MM.1S (cell line): Measurements from ENCODE around the gene CCT5.
A peak's percentile ranks its signal among the peaks of the same experiment; 100 is the strongest.

Experiments
- DNase-seq: peaks from one replicate; pipeline ENCODE4 v3.0.0-alpha.2; 2015
- H2AFZ ChIP-seq: fragments of 300-600 bp; sonication (generic); 2 replicates; pipeline ENCODE4 v1.6.0; 2016; ENCODE audit warnings: antibody characterized with exemption, low read length
- H3F3A ChIP-seq: fragments of 300-600 bp; sonication (generic); 2 replicates; pipeline ENCODE4 v1.6.1; 2016; ENCODE audit warnings: mild to moderate bottlenecking, antibody characterized with exemption, low read length, moderate library complexity, mixed read lengths; ENCODE audit not compliant: insufficient read depth
- H3K27ac ChIP-seq: fragments of 300-600 bp; sonication (generic); 2 replicates; pipeline ENCODE4 v1.5.1; 2016; ENCODE audit warnings: mild to moderate bottlenecking, low read length
- H3K27me3 ChIP-seq: fragments of 300-600 bp; sonication (generic); replicated peaks from 2 replicates; pipeline ENCODE4 v1.6.0; 2016; ENCODE audit warnings: low read length; ENCODE audit not compliant: insufficient read depth
- H3K36me3 ChIP-seq: fragments of 300-600 bp; sonication (generic); replicated peaks from 2 replicates; pipeline ENCODE4 v1.6.1; 2016; ENCODE audit warnings: mild to moderate bottlenecking, low read length, mixed read lengths; ENCODE audit not compliant: insufficient read depth
- H3K4me1 ChIP-seq: fragments of 300-600 bp; sonication (generic); 2 replicates; pipeline ENCODE4 v1.6.1; 2016; ENCODE audit warnings: low read length, mixed read lengths
- H3K4me2 ChIP-seq: fragments of 300-600 bp; sonication (generic); 2 replicates; pipeline ENCODE4 v1.6.0; 2016; ENCODE audit warnings: low read depth, low read length
- H3K4me3 ChIP-seq: fragments of 300-600 bp; sonication (generic); 2 replicates; pipeline ENCODE4 v1.5.1; 2016; ENCODE audit warnings: low read length, mixed read lengths
- H3K79me2 ChIP-seq: fragments of 300-600 bp; sonication (generic); 2 replicates; pipeline ENCODE4 v1.6.1; 2016; ENCODE audit warnings: mixed run types, low read length, mixed read lengths
- H3K9ac ChIP-seq: fragments of 300-600 bp; sonication (generic); 2 replicates; pipeline ENCODE4 v1.6.1; 2016; ENCODE audit warnings: low read length, mixed read lengths
- H3K9me2 ChIP-seq: fragments of 300-600 bp; sonication (generic); replicated peaks from 2 replicates; pipeline ENCODE4 v1.6.1; 2016; ENCODE audit warnings: mild to moderate bottlenecking, low read length, mixed read lengths; ENCODE audit not compliant: insufficient read depth
- H3K9me3 ChIP-seq: fragments of 300-600 bp; sonication (generic); replicated peaks from 2 replicates; pipeline ENCODE4 v1.6.1; 2016; ENCODE audit warnings: mild to moderate bottlenecking, low read length, mixed read lengths; ENCODE audit not compliant: insufficient read depth
- H4K20me1 ChIP-seq: fragments of 300-600 bp; sonication (generic); 2 replicates; pipeline ENCODE4 v1.6.1; 2016; ENCODE audit warnings: mild to moderate bottlenecking, low read length, moderate library complexity, mixed read lengths; ENCODE audit not compliant: insufficient read depth
- EZH2 ChIP-seq: fragments of 300-600 bp; sonication (generic); optimal IDR thresholded peaks from 2 replicates; pipeline ENCODE3; 2017; ENCODE audit warnings: low read depth, mild to moderate bottlenecking, antibody characterized with exemption, low read length, mixed read lengths
- EZH2phosphoT487 ChIP-seq: fragments of 300-600 bp; sonication (generic); IDR thresholded peaks from 2 replicates; pipeline ENCODE4 v1.6.1; 2018; ENCODE audit warnings: antibody characterized with exemption, low read length
- TF ChIP-seq, protein P1 (sequence below): fragments of 300-600 bp; sonication (generic); IDR thresholded peaks from 2 replicates; pipeline ENCODE4 v1.5.1; 2016; ENCODE audit warnings: antibody characterized with exemption, low read length, mixed read lengths

The CCT5 gene

DNA sequence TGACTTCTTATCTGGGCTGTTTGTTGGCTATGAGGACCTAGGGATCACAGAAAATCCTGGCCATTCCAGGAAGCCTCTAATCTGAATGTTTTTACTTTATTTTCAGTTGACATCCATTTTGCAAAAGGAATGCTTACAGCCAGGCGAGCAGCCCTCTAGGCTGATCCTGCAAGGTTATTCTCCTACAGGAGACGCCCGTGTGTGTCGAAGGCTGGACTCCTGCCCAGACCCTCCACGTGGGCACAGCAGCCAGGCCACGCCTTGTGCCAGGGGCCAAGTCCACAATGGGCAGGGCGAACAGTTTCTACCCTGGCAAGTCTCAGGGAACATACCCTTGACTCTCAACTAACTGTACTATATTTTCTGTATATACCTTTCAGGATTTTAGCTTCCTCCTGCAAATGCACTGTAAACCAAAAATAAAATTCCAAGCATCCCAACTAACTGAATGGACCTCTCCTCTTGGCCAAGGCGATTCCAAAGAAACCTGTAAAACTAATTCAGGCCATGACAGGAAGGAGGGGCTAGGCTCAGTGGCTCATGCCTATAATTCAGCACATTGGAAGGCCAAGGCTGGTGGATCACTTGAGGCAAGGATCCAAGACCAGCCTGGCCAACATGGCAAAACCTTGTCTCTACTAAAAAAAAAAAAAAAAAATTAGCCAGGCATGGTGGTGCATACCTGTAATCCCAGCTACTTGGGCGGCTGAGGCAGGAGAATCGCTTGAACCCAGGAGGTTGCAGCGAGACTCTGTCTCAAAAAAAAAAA is 51.9 kb downstream of the CCT5 start:
- no peak overlapping the region for H2AFZ ChIP-seq
- H3K79me2 ChIP-seq: 0 out of 2 replicates have a peak, but pooled peaks cover 4% of the 10 kb centered on the region
- no peak overlapping the region for H3K9ac ChIP-seq
- H3F3A ChIP-seq: no peaks in the 10 kb centered on the region
- H4K20me1 ChIP-seq: no peaks in the 10 kb centered on the region
- H3K4me1 ChIP-seq: no peaks in the 10 kb centered on the region
- no peaks in the 10 kb centered on the region for H3K36me3 ChIP-seq
- no peak overlapping the region for H3K4me2 ChIP-seq
- H3K9me2 ChIP-seq: no peaks in the 10 kb centered on the region
- no peak overlapping the region for H3K4me3 ChIP-seq
- no peak overlapping the region for H3K27ac ChIP-seq
- DNase-seq: no peak
- no peaks in the 10 kb centered on the region for H3K27me3 ChIP-seq
- TF ChIP-seq, protein P1, sequence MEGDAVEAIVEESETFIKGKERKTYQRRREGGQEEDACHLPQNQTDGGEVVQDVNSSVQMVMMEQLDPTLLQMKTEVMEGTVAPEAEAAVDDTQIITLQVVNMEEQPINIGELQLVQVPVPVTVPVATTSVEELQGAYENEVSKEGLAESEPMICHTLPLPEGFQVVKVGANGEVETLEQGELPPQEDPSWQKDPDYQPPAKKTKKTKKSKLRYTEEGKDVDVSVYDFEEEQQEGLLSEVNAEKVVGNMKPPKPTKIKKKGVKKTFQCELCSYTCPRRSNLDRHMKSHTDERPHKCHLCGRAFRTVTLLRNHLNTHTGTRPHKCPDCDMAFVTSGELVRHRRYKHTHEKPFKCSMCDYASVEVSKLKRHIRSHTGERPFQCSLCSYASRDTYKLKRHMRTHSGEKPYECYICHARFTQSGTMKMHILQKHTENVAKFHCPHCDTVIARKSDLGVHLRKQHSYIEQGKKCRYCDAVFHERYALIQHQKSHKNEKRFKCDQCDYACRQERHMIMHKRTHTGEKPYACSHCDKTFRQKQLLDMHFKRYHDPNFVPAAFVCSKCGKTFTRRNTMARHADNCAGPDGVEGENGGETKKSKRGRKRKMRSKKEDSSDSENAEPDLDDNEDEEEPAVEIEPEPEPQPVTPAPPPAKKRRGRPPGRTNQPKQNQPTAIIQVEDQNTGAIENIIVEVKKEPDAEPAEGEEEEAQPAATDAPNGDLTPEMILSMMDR: no peak
- H3K9me3 ChIP-seq: no peaks in the 10 kb centered on the region

DNA sequence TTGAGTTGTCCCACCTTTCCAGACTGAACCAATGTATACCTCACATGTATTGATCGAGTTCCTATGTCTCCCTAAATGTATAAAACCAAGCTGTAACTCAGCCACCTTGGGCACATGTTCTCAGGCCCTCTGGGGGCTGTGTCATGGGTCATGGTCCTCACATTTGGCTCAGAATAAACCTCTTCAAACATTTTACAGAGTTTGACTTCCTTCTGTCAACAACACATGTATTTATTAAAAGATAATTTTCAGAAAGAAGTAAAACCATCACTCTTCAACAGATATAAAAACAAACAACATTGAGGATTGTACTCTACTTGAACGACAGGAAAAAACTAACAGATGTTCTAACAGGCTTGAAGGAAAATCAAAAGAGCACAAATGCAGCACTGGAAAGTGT is 53.1 kb downstream of the CCT5 start:
- DNase-seq: no peak
- H3K9me3 ChIP-seq: no peaks in the 10 kb centered on the region
- H3K79me2 ChIP-seq: 0 out of 2 replicates have a peak, but pooled peaks cover 4% of the 10 kb centered on the region
- no peaks in the 10 kb centered on the region for H4K20me1 ChIP-seq
- no peak overlapping the region for H2AFZ ChIP-seq
- no peaks in the 10 kb centered on the region for H3K4me1 ChIP-seq
- no peaks in the 10 kb centered on the region for H3F3A ChIP-seq
- H3K36me3 ChIP-seq: no peaks in the 10 kb centered on the region
- no peak overlapping the region for H3K9ac ChIP-seq
- no peaks in the 10 kb centered on the region for H3K9me2 ChIP-seq
- no peak overlapping the region for H3K27ac ChIP-seq
- no peaks in the 10 kb centered on the region for H3K27me3 ChIP-seq
- TF ChIP-seq EZH2phosphoT487: no peak
- H3K4me3 ChIP-seq: no peak overlapping the region
- H3K4me2 ChIP-seq: no peak overlapping the region

DNA sequence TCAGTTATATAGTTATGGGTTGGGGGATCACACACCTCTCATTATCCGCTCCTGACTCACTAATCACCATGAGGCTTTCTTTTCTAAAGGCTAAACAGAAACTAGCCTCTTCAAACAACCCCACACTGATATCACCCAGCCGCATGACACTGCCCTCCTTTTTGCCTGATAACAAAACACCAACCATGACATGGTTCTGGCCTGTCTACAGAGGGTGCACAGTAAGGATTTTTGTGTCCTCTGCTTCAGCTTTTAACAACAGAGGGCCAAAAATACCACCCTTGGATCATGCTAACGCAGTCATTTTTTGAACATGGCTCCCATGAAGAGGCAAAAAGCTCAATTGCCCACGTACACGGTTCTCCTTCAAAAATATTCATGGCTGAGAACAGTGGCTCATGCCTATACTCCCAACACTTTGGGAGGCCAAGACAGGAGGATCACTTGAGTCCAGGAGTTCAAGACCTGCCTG is 53.7 kb downstream of the CCT5 start:
- no peak for DNase-seq
- no peaks in the 10 kb centered on the region for H3K27me3 ChIP-seq
- no peaks in the 10 kb centered on the region for H3K4me1 ChIP-seq
- H3K9me3 ChIP-seq: no peaks in the 10 kb centered on the region
- H3K4me2 ChIP-seq: no peak overlapping the region
- H2AFZ ChIP-seq: no peak overlapping the region
- no peaks in the 10 kb centered on the region for H3K9me2 ChIP-seq
- no peak overlapping the region for H3K27ac ChIP-seq
- no peak overlapping the region for H3K9ac ChIP-seq
- H3K79me2 ChIP-seq: 0 out of 2 replicates have a peak, but pooled peaks cover 4% of the 10 kb centered on the region
- H3K4me3 ChIP-seq: no peak overlapping the region
- H3K36me3 ChIP-seq: no peaks in the 10 kb centered on the region
- no peaks in the 10 kb centered on the region for H3F3A ChIP-seq
- no peaks in the 10 kb centered on the region for H4K20me1 ChIP-seq
- TF ChIP-seq EZH2phosphoT487: no peak

DNA sequence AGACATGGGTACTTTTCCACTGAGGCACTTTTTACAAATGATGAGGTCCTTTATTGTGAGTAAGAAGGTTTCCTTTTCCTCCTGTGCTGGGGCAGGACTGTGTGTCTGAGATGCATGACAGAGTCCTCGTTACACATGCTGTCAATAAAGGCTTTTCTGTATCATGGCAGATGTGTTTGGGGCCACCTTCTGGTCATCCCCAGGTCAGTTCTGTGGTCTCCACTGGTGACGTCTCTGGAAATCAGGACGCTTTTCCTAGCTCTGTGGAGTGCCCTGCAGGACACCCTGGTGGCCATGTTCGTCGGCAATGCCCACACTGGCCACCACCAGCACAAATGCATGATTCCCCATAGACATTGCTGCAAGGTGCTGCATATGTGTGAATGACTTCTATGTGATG is 54.9 kb downstream of the CCT5 start:
- no peaks in the 10 kb centered on the region for H3K9me2 ChIP-seq
- TF ChIP-seq, protein P1: peak; percentile 11; the same call in 1 of the 2 replicates
- TF ChIP-seq EZH2phosphoT487 (no peak), EZH2 (no peak)
- H3K4me3 ChIP-seq: no peak overlapping the region
- no peak overlapping the region for H3K4me2 ChIP-seq
- H3K4me1 ChIP-seq: peaks cover under 1% of the 10 kb centered on the region; the same call in 1 of the 2 replicates
- DNase-seq: no peak
- H3K79me2 ChIP-seq: 0 out of 2 replicates have a peak, but pooled peaks cover 4% of the 10 kb centered on the region
- no peaks in the 10 kb centered on the region for H3K27me3 ChIP-seq
- no peaks in the 10 kb centered on the region for H3K36me3 ChIP-seq
- no peak overlapping the region for H3K27ac ChIP-seq
- no peaks in the 10 kb centered on the region for H3F3A ChIP-seq
- no peak overlapping the region for H2AFZ ChIP-seq
- no peak overlapping the region for H3K9ac ChIP-seq
- no peaks in the 10 kb centered on the region for H3K9me3 ChIP-seq
- no peaks in the 10 kb centered on the region for H4K20me1 ChIP-seq
